IPS DF 6.9 (cell line): ENCODE measurements around the gene HDAC8.
"Not testable (repeated sequence)": the region's sequence is repeated elsewhere in the genome, so short reads cannot be mapped to it uniquely, and the experiment has no call there.

Source experiments
- DNase-seq: peaks from one replicate; pipeline ENCODE4 v3.0.0-alpha.2; 2013; ENCODE audit warnings: low read depth, low spot score
- H3K27ac ChIP-seq: one replicate; pipeline ENCODE4 v1.5.1; 2013; ENCODE audit warnings: low read length, control low read depth
- H3K27me3 ChIP-seq: 2 replicates; pipeline ENCODE4 v1.6.1; 2013; ENCODE audit warnings: mild to moderate bottlenecking, low read length; ENCODE audit not compliant: control insufficient read depth, insufficient read depth
- H3K36me3 ChIP-seq: 2 replicates; pipeline ENCODE4 v1.6.1; 2013; ENCODE audit warnings: low read length; ENCODE audit not compliant: control insufficient read depth, insufficient read depth
- H3K4me1 ChIP-seq: 2 replicates; pipeline ENCODE4 v1.6.1; 2013; ENCODE audit warnings: low read length; ENCODE audit not compliant: control insufficient read depth, insufficient read depth
- H3K4me3 ChIP-seq: 2 replicates; pipeline ENCODE4 v1.5.1; 2013; ENCODE audit warnings: mild to moderate bottlenecking, low read length
- H3K9me3 ChIP-seq: 2 replicates; pipeline ENCODE4 v1.6.1; 2013; ENCODE audit warnings: low read length, inconsistent platforms; ENCODE audit not compliant: control insufficient read depth, insufficient read depth
- WGBS: extraction: QIAGEN DNeasy Blood & Tissue Kit; methylation state at CpG from one replicate; pipeline ENCODE4 v1.1.7; 2013; ENCODE audit warnings: mixed read lengths, missing lambda C conversion rate; ENCODE audit not compliant: insufficient read length, insufficient coverage; 5-methylcytosine and 5-hydroxymethylcytosine counted together

HDAC8 gene

DNA sequence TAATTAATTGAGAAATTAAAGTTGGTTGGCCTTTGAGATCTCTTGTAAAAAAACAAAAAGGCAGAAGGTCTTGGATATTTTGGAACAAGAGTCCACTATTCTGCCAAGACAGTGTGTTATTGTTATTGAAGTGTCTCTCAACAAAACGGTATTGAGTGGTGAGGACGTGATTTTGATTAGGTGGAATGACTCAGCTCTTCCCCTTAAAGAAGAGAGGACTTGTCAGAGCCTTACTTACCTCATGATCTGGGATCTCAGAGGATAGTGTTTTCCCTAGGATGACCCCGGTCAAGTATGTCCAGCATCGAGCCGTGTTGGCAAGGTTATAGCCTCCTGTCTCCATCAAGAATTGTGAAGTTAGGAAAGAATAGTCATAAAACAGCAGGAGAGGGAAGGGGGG, 110.9 kb downstream of the HDAC8 start:
- no peak overlapping the region for H3K27ac ChIP-seq
- no peak overlapping the region for H3K4me3 ChIP-seq
- H3K36me3 ChIP-seq = no peaks in the 10 kb centered on the region
- H3K4me1 ChIP-seq = no peaks in the 10 kb centered on the region
- WGBS = no CpG with 5 or more reads among the region's 5 CpGs
- DNase-seq = no peak
- no peaks in the 10 kb centered on the region for H3K9me3 ChIP-seq
- no peaks in the 10 kb centered on the region for H3K27me3 ChIP-seq

DNA sequence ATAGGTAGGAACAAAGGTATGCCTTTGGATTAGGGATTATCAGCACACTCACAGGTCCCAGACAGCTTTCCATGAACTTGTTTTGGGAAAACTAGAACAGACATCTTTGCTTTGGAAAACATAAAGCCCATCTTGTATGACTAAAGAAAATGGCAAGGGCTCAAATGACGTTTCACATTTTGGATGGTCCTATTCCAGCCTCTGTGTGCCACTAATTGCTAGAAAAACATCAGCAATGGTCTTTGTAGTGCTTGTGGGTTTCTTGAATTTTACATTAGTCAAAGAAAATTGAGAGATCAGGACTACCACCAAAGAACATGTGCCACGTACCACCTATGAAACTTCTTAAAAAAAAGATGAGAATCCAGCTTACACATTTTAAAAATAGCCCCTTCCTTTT, 111.4 kb downstream of the HDAC8 start:
- Histone ChIP-seq H3K27me3 (no peaks in the 10 kb centered on the region), H3K4me3 (no peak overlapping the region), H3K4me1 (no peaks in the 10 kb centered on the region), H3K9me3 (no peaks in the 10 kb centered on the region), H3K36me3 (no peaks in the 10 kb centered on the region), H3K27ac (no peak overlapping the region)
- no peak for DNase-seq
- WGBS = no CpG with 5 or more reads among the region's 2 CpGs

DNA sequence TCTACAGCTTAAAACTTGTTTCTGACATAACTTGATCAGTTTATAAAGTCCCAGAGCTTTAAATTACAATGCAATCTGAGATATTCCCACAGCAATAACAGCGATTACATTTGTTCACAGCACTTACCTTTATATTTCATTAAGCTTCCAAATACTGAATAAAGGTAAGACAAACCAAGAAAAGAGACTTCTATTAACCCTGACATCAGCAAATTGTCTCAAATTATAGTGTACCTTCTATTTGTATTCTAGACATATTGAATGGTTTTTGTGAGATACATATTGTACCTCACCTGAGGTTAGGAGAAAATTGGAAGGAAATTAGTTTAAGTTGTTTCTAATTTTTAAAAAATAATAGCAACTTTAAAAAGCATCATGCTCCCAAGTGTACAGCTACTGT, 111.9 kb downstream of the HDAC8 start:
- Histone ChIP-seq H3K27ac (no peak overlapping the region), H3K4me3 (no peak overlapping the region), H3K9me3 (no peaks in the 10 kb centered on the region), H3K36me3 (no peaks in the 10 kb centered on the region), H3K4me1 (no peaks in the 10 kb centered on the region), H3K27me3 (no peaks in the 10 kb centered on the region)
- WGBS = no CpG with 5 or more reads among the region's 1 CpG
- no peak for DNase-seq

DNA sequence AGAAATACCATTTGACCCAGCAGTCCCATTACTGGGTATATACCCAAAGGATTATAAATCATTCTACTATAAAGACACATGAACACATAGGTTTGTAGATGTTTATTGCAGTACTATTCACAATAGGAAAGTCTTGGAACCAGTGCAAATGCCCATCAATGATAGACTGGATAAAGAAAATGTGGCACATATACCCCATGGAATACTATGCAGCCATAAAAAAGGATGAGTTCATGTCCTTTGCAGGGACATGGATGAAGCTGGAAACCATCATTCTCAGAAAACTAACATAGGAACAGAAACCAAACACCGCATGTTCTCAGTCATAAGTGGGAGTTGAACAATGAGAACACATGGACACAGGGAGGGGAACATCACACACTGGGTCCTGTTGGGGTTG, 123.6 kb downstream of the HDAC8 start:
- not testable (repeated sequence) for H3K9me3 ChIP-seq, H3K27ac ChIP-seq, H3K36me3 ChIP-seq, H3K4me3 ChIP-seq, H3K4me1 ChIP-seq, H3K27me3 ChIP-seq, DNase-seq
- no CpG with 5 or more reads among the region's 1 CpG for WGBS

DNA sequence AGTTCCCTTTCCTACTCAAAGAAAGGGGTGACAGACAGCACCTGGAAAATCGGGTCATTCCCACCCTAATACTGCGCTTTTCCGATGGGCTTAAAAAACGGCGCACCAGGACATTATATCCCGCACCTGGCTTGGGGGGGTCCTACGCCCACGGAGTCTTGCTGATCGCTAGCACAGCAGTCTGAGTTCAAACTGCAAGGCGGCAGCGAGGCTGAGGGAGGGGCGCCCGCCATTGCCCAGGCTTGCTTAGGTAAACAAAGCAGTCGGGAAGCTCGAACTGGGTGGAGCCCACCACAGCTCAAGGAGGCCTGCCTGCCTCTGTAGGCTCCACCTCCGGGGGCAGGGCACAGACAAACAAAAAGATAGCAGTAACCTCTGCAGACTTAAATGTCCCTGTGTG, 131.9 kb downstream of the HDAC8 start:
- H3K4me1 ChIP-seq, H3K4me3 ChIP-seq, H3K27ac ChIP-seq, DNase-seq, H3K9me3 ChIP-seq, H3K36me3 ChIP-seq, H3K27me3 ChIP-seq: not testable (repeated sequence)
- WGBS = no CpG with 5 or more reads among the region's 16 CpGs

DNA sequence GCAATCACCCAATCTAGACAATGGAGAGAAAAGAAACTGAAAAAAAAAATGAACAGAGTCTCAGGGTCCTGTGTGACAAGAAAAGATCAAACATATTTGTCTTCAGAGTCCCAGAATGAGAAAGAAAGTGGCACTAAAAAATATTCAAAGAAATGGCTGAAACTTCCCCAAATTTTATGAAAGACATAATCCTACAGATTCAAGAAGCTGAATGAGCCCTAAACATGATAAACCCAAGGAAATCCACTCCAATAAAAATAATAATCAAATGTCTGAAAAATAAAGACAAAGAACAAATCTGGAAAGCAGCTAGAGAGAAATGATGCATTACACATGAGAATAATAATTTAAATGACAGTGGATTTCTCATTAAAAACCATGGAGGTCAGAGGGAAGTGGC, 136.6 kb downstream of the HDAC8 start:
- DNase-seq = no peak
- Histone ChIP-seq H3K4me1 (no peaks in the 10 kb centered on the region), H3K4me3 (no peak overlapping the region), H3K27ac (no peak overlapping the region), H3K27me3 (no peaks in the 10 kb centered on the region), H3K9me3 (no peaks in the 10 kb centered on the region), H3K36me3 (no peaks in the 10 kb centered on the region)

DNA sequence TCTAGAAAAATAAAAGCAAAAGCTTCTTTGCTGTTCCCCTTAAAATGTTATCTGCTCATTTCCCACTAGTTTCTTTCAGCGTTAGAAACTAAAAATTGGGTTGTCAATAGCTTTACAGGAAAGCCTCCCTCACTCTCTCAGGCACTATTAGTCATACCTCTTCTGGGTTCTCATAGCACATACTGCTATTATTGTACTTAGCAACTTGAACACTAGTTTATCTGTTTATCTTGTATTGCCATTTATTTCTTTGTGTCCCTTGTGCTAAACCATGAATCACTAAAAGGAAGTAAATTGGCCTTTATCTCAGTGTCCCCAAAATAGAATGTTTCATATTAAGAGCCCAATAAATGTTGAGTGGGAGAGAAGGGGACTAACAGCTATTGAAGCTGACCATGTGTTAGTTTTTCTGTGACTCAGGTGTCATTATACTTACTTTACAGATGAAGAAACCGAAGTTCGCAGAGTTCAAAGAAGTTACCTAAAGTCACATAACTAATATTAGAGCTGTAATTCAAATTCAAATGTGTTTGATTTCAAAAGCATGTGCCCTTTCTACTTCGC, 142.2 kb downstream of the HDAC8 start:
- no peaks in the 10 kb centered on the region for H3K9me3 ChIP-seq
- H3K27me3 ChIP-seq = no peaks in the 10 kb centered on the region
- no peak for DNase-seq
- H3K27ac ChIP-seq = no peak overlapping the region
- no CpG with 5 or more reads among the region's 4 CpGs for WGBS
- H3K4me3 ChIP-seq = no peak overlapping the region
- H3K36me3 ChIP-seq = no peaks in the 10 kb centered on the region
- H3K4me1 ChIP-seq = no peaks in the 10 kb centered on the region

DNA sequence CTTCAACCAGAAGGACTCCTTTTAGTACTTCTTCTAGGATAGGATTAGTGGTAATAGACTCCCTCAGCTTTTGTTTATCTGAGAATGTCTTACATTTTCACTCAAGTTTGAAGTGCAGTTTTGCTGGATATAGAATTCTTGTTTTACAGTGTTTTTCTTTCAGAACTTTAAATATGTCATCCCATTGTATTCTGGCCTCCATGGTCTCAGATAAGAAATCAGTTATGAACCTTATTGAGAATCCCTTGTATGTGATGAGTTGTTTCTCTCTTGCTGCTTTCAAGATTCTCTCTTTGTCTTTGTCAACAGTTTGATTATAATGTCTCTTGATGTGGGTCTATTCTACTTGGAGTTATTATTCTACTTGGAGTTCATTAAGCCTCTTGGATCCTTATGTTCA, 150.8 kb downstream of the HDAC8 start:
- no peaks in the 10 kb centered on the region for H3K27me3 ChIP-seq
- H3K4me1 ChIP-seq = no peaks in the 10 kb centered on the region
- no peak for DNase-seq
- no peaks in the 10 kb centered on the region for H3K9me3 ChIP-seq
- no peak overlapping the region for H3K4me3 ChIP-seq
- no peaks in the 10 kb centered on the region for H3K36me3 ChIP-seq
- H3K27ac ChIP-seq = no peak overlapping the region

DNA sequence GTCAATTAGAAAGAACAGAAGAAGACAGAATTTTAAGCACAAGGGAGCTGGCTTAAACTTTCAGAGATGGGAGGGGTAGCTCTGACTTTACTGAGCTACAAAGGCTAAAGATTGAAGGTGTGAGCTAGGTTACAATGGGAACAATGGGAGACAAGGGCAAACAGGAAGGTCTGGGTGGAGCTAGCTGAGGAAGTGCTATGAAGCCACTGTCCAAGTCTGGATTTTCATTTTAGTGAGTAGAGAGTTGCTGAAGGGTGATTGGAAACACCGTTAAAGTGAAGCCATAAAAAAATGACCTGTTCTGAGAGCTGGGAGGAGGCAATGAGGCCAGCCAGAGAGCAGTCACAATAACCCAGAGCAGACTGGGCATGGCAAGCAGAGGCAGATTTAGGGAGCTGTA, 162.7 kb downstream of the HDAC8 start:
- no peak overlapping the region for H3K4me3 ChIP-seq
- no CpG with 5 or more reads among the region's 1 CpG for WGBS
- no peak for DNase-seq
- H3K27ac ChIP-seq = no peak overlapping the region
- no peaks in the 10 kb centered on the region for H3K36me3 ChIP-seq
- no peaks in the 10 kb centered on the region for H3K27me3 ChIP-seq
- no peaks in the 10 kb centered on the region for H3K9me3 ChIP-seq
- H3K4me1 ChIP-seq = no peaks in the 10 kb centered on the region

DNA sequence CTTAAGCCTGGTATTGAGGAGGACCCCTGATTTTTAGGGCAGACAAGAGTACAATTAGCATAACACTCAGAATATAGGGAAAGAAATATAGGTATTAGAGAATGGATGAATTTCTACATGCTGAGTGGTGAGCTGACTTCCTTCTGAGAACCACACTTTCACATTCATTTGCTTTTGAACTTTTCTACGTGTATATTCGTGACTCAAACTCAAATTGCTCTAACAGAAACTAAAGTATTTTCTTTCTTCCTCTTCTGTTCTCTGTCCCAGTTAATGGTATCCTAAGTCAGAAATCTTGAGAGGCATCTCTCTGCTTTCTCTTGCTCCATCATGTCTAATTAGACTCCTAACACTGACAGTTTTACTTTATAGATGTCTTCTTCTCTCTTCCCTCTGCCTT, 163.8 kb downstream of the HDAC8 start:
- WGBS = no CpG with 5 or more reads among the region's 2 CpGs
- no peaks in the 10 kb centered on the region for H3K9me3 ChIP-seq
- no peak overlapping the region for H3K27ac ChIP-seq
- no peaks in the 10 kb centered on the region for H3K27me3 ChIP-seq
- no peak overlapping the region for H3K4me3 ChIP-seq
- no peaks in the 10 kb centered on the region for H3K36me3 ChIP-seq
- no peak for DNase-seq
- H3K4me1 ChIP-seq = no peaks in the 10 kb centered on the region

DNA sequence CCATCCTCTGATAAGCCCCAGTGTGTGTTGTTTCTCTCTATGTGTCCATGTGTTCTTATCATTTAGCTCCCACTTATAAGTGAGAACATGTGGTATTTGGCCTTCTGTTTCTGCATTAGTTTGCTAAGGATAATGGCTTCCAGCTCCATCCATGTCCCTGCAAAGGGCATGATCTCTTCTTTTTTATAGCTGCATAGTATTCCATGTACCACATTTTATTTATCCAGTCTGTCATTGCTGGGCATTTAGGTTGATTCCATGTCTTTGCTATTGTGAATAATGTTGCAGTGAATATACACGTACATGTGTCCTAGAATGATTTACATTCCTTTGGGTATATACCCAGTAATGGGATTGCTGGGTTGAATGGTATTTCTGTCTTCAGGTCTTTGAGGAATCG, 167.5 kb downstream of the HDAC8 start:
- H3K4me3 ChIP-seq, H3K36me3 ChIP-seq, H3K4me1 ChIP-seq, H3K9me3 ChIP-seq, H3K27me3 ChIP-seq, H3K27ac ChIP-seq, DNase-seq: not testable (repeated sequence)
- WGBS = no CpG with 5 or more reads among the region's 2 CpGs
